ENCODE results near the gene RASGRF2.
"Not testable (repeated sequence)": the region's sequence is repeated elsewhere in the genome, so short reads cannot be mapped to it uniquely, and the experiment has no call there.

The RASGRF2 gene

DNA sequence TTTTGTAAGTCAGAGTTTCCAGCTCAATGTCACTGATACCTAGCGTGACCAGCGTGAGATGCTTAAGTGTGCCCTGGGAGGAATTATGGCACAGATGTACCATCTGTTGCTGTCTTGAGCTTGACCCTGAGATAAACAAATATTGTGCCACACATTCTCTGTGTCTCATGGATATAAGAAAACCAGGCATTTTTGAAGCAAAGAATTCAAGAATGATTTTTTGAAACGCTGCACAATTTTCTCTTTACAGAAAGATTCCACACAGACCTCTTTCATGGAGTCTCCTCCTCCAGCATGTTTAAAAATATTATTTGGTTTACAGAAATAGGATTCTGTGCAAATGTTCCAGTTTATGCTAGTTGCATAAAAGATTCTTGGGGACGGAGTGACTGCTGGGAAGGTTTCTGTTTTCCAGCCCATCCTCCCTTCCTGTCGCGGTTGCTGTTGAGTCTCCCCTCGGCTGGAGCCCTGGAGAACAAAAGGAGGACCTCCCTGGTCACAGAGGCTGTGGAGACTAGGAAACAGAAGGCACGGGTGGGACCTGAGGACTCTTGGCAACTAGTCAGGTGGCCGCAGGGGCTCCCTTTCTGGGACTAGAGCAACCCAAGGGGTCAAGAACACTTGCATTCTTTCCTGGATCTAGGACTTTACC is 120.8 kb downstream of the RASGRF2 start:
- no peak for DNase-seq

DNA sequence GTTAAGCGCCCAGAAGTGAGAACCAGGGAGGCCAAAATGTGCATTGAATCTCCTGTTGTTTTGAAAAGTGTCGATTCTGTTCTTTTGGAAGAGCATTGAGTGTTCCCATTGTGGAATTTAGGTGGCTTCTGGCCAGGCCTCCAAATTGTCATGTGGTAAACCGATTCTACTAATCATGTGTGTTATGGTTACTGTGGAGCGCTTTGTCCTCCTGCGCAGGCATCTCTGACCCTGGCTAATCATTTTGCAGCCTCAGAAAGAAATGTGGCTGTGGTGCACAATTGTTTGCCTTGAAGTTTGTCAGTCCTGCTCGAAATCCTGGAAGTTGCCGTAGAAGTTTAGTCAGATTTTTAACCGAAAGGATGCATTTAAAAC is 121.3 kb downstream of the RASGRF2 start:
- no peak for DNase-seq

DNA sequence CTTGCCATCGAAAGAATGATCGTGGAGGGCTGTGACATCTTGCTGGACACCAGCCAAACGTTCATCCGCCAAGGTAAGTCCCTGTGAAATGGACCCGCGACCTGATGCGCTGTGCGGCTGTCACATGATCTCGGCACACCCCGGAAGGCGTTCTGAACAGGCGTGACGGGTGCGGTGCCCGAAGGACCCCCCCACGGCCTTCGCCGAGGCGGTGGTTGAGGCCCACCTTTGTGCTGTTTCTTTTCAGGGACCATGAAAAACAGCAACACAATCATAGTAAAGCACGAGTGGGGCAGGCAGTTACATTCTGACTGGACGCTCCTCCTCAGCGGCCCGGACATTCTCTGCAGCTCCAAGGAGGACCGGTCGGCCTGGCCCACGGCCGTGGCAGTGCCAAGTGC is 126.7 kb downstream of the RASGRF2 start:
- DNase-seq, result no peak

DNA sequence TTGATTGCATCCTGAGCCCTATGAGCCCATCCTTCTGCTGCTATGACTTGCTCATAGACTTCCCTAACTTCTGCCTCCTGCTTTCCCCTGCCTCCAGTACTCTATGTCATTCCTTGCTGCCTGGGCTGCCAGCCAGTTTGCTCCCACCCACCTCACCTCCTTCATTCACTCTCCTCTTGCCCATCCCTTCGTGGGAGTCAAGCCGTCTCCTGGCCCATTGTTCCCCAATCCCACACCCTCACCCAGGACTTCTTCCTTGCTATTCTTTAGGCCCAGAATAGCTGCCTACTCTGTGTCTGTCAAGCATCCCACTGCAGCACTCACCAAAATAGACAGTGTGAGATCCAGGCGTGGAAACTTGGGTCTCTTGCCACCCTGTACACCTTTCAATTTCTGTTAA is 131.0 kb downstream of the RASGRF2 start:
- DNase-seq, result no peak

DNA sequence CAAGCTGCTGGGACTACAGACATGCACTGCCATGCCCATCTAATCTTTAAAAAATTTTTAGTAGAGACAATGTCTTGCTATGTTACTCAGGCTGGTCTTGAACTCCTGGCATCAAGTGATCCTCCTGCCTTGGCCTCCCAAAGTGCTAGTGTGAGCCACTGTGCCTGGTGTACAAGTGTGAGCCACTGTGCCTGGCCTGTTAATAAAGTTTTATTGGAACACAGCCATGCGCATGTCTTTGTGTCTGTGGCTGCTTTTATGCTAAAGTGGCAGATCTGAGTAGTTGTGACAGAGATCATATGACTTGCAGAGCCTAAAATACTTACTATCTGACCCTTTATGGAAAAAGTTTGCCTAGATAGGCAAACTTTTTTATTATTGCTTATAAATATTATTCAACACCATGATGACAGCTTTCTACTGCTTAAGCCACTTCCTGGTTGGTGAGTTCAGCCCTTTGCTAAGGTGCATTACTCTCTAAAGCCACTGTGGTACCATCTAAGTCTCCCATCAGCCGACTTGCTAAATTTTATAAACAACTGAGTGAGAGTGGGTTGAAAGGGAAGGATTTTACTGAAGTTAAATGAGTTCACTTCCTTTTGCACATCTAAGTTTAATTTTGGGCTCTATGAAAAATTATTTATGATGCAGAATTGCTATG is 133.5 kb downstream of the RASGRF2 start:
- no peak for DNase-seq

DNA sequence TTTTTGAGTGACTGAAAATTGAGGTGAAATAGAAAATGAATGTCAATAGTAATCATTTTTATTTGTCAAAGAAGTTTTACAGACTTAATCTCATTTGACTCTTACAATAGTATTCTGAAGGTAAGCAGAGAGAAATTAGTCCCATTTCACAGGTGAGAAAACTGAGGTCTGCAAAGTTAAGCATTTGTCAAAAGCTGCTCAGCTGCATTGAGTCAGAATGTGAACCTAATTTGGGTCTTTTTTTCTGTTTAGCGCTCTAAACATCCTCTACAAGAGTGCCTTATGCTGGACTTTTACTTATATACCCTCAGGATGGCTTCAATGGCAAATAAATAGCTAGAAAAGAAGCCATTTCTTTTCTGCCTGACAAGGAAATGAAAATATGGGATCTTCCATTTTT is 135.7 kb downstream of the RASGRF2 start:
- no peak for DNase-seq

DNA sequence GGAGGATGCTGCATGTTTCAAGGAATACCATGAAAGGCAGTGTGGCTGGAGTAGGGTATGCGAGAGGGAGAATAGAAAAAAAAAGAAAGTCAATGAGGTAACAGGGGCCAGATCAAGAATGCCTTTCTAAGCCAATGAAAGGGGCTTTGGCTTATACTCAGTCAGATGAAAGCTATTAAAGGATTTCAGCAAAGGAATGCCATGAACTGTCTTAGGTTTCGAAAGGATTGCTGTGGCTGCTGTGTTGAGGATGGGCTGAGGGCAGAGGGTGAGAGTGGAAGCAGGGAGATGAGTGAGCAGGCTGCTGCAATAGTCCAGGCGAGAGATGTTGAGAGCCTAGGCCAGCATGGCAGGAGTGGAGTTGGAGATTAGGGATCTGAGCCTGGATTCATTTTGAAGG is 137.6 kb downstream of the RASGRF2 start:
- DNase-seq, result no peak

DNA sequence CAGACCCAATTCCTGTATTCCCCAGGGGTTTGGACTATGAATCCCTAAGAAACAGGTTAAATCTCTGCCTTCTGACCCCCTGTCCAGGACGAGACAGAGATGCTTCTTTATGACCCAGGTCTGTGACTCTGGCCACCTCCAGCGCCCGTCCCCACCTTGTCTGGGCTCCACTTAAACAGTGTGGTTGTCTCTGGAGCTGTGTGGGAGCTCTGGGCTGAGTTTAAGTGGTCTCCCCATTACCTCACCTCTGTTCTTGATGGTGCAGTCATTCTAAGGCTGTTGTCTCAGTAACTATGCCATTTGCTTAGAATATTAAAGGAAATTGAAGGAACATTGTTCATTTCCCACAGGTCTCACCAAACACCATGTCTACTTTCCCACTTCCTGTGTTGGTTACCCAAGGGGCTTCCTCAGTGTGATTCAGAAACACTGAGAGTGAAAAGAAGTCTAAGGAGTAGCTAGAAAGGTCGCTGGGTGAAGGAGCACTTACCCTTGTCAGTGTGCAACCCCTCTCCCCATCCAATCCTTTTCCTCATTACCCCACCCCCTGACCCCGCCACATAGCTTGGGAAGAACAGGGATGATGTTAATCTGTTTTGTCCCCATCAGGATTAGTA is 145.2 kb downstream of the RASGRF2 start:
- no peak for DNase-seq

DNA sequence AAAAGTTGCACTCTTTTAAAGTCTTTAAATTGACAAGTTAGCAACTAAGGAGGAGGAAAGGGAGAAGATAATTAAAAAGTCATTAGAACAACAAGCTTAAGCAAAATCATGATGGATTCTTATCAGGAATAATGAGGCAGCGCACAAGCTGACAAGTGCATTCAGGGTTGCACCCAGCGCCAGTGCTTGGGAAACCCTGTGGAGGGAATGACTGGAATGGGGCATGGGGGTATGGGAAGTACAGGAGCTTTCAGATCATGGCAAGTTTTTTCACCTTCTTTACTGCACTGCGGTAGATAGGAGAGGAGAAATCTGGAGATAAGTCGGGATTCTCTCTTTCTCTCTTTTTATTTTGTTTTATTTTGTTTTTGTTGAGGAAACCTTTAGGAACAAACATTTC is 155.1 kb downstream of the RASGRF2 start:
- no peak for DNase-seq

DNA sequence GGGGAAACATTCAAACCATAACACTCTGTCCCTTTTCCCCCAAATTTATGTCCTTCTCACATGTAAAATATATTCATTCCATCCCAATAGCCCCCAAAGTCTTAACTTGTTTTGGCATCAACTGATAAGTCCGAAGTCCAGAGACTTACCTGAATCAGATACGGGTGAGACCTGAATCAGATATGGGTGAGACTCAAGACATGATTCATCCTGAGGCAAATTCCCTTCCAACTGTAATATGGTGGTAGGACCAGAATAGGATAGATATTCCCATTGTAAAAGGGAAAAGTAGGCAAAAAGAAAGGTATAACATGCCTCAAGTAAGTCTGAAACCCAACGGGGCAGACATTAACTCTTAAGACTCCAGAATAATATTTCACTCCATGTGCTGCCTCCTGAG is 157.4 kb downstream of the RASGRF2 start:
- no peak for DNase-seq

DNA sequence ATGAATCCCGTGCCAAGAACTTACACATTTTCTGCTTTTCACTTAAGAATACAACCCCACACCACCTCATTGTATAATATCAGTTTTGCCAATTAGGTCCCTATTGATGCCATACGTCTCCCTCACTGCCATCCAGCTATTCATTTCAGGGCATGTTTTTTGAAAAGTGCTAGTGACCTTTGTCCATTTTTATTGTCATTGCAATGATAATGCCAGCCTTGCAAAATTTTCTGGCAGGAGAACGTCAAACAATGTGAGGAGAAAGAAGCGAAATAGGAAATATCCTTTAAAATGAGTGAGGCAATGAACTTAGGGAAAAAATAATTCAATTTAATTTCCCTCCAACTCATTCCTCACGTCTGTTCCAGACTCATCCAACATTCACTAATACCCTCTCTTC is 161.1 kb downstream of the RASGRF2 start:
- DNase-seq, result no peak

DNA sequence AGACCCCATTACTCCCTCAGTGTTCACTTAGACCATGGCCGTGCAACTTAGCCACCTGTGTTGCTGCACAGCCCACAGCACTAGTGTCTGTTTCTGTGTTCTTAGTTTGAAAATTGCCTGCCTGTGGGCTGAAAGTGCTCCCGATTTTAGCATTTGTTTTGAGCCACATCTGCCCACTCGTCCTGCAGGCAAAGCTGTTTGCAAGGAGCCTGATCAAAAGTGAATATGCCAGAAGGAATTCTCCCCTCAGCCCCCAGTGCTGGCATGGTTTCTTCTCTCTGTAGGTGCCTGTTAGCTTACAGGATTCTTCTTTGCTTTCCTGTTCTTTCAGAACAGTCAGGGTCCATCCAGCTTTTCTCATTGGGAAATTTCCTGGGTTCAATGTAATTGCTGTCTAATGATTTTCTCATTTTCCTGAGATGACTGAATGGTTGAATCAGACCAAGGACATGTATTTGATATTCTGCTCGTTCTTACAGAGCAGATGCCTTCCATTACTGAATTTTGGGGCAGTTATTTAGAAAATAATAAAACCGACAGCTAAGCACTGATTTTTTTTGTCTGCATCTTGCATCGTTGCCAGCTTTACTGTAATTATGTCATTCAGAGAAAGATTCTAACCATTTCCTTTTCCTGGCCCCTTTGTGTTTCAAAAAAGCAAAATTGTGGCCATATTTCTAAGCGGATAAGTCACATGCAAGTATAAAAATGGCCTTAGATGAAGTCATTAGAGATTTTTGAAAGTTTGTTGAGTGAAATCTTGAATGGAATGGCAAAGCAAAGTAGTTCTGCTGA is 161.9 kb downstream of the RASGRF2 start:
- DNase-seq, result no peak

DNA sequence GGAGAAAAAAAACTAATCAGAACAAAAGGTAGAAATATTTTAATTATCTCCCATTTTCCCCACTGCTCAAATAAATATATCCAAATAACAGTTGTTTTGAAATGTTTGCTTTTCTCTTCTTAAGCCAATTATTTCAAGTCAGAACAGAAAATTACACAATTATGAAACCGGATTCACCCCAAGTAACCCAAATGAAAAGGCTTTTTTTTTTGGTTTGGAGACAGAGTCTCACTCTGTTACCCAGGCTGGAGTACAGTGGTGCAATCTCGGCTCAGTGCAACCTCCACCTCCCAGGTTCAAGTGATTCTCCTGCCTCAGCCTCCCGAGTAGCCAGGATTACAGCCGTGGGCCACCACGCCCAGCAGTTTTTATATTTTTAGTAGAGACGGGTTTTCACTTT is 164.5 kb downstream of the RASGRF2 start:
- not testable (repeated sequence) for DNase-seq

DNA sequence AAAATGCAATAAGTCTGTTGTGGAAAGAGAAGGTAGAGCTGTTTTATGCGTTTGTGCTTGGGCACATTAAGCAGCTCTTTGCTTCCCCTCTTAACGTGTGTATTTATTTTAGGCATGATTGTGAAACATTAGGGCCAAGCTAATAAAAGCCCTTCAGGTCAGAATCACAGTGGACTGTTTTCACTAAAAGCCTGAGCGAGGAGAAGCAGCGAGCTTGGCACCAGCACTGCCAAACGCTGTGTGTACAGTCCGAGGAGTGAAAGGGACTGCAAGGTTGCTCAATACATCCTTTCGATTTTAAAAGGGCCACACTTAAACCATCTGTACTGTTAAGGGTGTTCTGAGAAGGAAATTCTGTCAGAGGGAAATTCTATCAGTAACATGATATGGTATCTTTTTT is 165.8 kb downstream of the RASGRF2 start:
- no peak for DNase-seq

DNA sequence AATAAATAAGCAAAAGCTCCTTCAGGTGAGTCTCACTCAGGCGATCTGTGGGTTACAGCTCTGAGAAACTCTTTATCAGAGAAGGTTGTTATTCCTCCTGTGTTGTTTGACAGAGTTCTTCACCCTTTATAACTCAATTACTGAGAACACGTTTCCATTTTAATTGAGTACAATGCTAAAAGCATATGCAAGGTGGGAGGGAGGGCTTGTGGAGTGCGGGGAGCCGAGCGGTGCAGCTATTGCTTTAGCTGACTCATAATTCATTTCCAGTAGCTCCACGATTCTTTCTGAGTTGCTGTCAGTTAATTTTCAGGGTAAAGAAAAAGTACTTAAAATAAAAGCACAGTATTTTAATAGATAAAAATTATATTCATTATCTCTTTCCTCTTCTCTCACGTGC is 168.3 kb downstream of the RASGRF2 start:
- no peak for DNase-seq

DNA sequence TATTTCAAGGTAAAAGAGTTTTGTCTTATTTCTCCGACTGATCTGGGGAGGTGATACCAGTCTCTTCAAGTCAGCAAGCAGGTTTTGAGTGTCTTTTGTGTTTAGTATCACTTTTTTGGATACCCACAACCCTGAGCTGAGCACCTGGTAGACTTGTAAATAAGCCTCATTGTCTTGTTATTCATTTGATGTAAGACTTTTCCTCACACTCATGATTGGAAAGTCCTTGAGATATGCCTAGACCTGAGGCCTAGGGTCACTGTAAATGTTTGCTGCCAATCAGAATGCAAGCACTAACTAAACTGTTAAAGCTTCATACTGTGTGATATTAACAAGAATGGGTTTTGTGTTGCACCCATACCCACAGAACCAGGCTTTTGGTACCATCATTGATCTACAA is 172.2 kb downstream of the RASGRF2 start:
- DNase-seq, result no peak

DNA sequence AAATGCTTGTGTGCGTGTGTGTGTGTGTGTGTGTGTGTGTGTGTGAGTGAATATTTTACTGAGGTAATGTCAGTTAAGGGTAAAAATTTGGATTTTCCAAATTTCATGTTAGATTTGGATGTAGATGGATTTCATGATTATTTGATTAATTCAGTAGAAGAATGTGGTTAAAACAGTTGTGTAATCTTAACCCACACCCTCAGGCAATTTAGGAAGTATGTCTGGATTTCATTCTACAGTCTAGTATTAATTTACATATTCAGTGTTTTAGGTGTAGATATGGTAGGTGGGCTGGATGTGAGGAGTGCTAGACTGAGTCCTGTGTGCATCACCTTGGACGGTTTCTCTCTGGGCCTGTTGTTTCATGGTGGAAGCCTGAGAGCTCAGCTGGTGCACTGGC is 173.9 kb downstream of the RASGRF2 start:
- no peak for DNase-seq

DNA sequence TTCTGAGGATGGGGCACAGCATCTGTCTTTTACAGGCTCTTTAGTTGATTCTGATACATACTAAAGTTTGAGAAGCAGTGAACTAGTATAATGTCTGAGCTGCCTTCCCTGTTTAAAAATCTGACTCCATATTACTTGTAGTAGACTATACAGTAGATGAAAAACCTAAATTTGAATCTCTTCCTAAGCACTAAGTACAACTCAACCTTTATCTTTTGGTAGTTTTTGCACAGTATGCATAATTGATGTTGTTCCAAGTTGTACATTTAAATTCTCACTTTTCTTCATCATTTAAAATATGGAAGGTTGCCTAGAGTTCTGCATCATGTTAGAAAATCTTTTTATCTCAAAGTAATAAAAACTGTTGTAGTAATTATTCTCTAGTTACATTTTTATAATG is 174.4 kb downstream of the RASGRF2 start:
- no peak for DNase-seq

DNA sequence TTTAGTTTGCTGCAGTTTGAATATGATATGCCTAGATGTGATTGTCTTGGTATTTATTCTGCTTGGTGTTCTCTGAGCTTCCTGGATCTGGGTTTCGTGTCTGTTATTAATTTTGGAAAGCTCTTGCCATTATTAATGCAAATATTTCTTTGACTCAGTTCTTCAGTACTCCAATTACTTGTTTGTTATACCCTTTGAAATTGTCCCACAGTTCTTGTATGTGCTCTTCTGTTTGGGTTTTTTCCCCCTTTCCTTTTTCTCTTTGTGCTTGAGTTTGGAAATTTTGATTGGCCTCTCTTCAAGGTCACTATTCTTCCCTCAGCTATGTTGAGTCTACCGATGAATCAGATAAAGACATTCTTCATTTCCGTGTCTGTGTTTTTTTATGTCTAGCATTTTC is 176.4 kb downstream of the RASGRF2 start:
- DNase-seq, result no peak

DNA sequence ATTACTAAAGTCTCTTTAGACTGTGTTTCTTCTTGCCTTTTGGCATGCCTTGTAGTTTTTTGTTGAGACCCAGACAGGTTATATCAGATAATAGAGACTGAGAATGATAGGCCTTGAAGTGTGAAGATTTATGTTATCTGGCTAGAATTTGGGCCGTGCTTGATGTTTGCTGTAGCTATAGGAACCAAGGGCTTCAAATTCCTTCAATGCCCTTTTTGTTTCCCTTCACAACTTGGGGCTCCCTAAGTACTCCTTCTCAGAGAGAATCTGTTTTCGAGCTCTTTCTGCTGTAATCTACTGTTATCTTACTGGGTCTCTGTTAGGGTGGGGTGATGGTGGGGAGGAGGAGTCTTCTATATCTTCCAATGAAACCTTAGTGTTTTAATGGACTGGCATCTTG is 177.7 kb downstream of the RASGRF2 start:
- DNase-seq, result no peak

DNA sequence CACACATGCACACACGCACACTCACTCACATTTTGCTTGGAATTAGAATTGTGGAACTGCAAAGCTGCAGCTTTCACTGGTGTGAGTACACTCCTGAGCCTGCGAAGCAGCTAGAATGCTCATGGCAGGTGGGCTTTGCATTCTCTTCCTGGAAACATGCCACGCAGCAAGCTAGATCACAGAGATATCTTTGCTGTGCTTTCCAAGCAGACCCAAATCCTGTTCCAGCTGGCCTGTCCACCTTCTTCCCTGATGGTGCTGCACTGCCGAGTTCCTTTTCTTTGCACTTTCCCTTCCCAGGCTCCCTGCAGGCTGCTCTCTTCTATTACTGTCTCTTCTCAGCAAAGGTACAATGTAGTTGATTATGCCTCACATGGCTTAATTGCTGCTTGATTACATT is 180.3 kb downstream of the RASGRF2 start:
- DNase-seq, result no peak

DNA sequence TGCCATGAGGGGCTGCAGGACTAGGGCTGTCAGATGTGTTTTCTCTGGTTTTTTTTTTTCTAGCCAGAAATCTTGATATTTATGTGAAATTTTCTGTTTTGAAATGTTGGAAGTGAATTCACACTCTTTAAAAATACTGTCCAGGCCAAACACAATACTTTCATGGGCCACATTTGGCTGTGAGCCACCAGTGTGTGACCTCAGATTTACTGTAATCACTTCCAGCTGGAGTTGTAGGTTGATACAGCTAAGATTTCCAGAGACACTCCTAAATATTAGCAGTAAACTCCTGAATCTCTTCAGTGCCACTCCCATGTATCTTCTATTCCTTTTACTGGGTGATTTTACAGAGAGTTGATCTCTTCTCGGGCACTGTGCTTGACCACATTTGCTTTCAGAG is 180.8 kb downstream of the RASGRF2 start:
- DNase-seq, result no peak

DNA sequence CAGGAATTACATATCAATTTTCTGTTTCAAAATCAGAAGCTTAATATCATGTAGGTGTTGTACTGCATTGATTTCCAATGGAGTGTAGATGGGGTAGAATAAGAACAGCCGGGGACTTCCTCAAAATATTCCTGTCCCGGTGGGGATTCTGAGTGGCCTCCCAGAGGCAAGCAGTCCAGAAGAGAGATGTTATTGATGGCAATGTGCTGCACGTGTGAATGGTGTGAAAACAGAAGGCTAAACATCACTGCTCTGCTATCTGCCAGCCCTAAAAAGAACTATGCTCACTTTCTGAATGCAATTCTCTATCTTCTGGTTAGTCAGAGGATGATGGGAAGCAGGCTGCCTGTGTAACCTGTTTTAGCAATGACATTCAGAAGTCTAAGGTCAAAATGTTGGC is 181.9 kb downstream of the RASGRF2 start:
- DNase-seq, result no peak

DNA sequence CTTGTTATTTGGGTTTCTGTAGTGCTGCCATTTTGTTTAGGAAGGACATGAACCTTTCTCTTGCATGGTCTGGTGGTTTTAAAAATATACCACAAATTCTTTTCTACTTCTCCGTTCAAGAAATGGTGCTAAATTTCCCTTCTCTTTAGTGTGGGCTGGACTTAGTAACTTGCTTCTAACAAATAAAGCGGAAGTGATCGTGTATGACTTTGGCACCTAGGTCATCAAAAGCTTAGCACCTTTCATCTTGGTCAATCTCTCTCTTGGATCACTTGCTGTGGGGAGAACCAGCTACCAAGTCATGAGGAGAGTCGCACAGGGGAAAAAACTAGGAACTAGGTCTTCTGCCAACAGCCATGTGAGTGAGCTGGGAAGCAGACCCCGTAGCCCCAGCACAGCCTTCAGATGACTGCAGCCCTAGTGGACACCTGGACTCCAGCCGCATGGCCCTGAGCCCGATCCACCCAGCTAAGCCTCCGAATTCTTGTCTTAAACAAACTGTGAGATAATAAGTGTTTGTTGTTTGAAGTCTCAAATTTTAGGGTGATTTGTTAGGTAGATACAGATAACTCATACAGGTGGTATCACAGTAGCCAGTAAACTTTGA is 185.3 kb downstream of the RASGRF2 start:
- DNase-seq, result no peak
